NCI-H1436 treated with DMSO at 0.1 percent for 48 hours (cell line): ENCODE data around the gene SEC24A.
A peak's percentile ranks its signal among the peaks of the same experiment; 100 is the strongest.
"Not testable (repeated sequence)": the region's sequence is repeated elsewhere in the genome, so short reads cannot be mapped to it uniquely, and the experiment has no call there.

ENCODE experiments used
- DNase-seq: peaks from one replicate; lab custom pipeline; 2025; lab: John Stamatoyannopoulos, UW

The SEC24A gene

DNA sequence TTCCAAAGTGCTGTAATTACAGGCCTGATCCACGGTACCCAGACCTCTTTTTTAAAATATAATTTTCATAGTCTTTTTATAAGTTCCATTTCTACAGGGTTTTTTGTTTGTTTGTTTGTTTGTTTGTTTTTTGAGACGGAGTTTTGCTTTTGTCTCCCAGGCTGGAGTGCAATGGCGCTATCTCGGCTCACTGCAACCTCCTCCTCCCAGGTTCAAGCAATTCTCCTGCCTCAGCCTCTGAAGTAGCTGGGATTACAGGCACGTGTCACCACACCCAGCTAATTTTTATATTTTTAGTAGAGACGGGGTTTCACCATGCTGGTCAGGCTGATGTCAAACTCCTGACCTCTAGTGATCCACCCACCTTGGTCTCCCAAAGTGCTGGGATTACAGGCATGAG, 2.1 kb downstream of the SEC24A start:
- DNase-seq: not testable (repeated sequence)

DNA sequence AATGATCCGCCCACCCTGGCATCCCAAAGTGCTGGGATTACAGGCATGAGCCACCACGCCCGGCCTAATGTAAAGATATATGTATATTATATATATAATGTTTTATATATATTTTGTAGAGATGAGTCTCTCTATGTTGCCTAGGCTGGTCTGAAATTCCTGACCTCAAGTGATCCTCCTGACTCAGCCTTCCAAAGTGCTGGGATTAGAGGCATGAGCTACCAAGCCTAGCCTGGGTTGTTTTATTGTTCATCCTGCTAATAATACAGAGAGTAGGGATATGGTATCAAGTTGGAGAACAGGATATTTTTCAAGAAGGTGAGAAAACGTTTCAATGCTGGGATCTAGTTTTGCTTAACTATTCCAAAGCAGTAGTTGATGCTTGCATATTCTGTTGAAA, 2.9 kb downstream of the SEC24A start:
- no peak for DNase-seq

DNA sequence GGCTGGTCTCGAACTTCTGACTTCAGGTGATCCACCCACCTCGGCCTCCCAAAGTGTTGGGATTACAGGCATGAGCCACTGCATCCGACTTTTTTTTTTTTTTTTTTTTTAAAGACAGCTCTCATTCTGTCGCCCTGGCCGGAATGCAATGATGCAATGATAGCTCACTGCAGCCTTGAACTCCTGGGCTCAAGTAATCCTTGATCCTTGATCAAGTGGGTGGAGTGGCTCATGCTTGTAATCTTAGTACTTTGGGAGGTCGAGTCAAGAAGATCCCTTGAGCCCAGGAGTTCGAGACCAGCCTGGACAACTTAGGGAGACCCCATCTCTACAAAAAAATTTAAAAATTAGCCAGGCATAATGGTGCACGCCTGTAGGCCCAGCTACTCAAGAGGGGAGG, 8.1 kb downstream of the SEC24A start:
- no peak for DNase-seq

DNA sequence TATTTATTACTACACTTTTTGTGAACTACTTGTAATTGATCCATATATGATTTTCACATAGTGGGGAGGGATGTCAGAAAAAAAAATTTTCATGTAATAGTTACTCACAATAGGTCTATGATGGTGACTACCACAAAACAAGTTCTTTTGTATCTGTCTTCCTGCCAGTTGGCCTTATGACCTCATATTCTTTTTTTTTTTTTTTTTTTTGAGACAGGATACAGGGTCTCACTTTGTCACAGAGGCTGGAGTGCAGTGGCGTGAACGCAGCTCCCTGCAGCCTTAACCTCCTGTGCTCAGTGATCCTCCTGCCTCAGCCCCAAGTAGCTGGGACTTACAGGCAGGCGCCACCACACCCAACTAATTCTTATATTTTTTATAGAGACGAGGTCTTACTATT, 10.9 kb downstream of the SEC24A start:
- no peak for DNase-seq

DNA sequence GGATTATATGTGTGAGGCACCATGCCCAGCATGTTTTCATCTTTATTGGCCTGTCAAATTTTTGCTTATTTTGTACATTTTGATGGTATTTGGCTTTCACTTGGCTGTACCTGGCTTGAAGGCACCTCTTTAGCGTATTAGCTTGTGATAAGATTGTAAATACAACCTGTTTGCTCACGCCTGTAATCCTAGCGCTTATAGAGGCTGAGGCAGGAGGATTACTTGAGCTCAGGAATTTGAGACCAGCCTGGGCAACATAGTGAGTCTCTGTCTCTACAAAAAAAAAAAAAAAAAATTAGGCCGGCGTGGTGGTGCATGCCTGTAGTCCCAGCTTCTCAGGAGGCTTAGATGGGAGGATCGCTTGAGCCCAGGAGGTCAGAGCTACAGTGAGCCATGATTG, 11.3 kb downstream of the SEC24A start:
- no peak for DNase-seq

DNA sequence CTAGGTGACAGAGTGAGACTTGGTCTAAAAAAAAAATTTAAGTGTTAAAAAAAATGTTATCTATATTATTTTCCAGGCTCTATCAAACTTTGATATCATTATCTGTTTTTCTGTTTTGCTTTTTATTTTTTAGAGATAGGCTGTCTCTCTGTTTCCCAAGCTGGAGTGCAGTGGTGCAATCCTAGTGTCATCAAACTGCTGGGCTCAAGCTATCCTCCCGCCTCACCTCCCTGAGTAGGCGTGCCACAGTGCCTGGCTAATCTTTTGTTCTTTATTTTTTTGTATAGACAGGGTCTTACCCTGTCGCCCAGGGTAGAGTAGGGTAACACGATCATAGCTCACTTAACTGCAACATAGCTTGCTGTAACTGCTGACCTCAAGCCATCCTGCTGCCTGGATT, 14.4 kb downstream of the SEC24A start:
- no peak for DNase-seq

DNA sequence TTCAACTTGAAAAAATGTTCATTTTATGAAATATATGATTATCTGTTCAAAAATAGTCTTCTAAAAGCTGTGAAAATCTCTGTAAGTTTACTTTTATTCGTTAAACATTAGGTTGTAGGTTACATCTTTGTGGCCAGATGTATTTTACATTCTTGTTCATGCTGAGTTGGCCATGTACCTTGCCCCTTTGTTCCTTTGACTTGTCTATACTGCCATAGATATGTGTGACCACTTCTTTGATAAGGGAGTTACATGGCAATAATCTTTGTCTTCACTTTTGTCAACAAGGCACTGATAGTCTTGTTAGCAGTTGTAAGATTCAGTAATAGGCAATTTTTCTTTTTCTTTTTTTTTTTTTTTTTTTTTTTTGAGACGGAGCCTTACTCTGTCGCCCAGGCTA, 15.9 kb downstream of the SEC24A start:
- no peak for DNase-seq

DNA sequence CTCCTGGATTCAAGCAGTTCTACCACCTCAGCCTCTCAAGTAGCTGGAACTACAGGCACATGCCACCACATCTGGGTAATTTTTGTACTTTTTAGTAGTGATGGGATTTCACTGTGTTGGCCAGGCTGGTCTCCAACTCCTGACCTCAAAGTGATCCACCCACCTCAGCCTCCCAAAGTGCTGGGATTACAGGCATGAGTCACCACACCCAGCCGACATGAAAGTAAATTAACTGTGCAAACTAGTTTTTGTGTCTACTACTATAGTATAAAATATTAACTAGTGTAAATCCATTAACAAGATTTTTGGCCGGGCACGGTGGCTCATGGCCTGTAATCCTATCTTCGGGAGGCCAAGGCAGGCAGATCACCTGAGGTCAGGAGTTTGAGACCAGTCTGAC, 25.0 kb downstream of the SEC24A start:
- DNase-seq: not testable (repeated sequence)

DNA sequence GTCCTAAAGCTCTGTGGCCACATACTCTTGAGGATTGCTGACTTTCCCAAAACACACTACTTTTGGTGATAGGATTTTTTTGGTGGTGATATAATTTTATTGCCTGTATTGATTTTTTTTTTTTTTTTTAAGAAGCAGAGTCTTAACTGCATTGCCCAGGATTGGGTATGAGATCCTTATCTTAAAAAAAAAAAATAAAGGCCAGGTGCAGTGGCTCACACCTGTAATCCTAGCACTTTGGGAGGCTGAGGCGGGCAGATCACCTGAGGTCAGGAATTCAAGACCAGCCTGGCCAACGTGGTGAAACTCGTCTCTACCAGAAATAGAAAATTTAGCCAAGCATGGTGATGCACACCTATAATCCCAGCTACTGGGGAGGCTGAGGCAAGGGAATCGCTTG, 28.8 kb downstream of the SEC24A start:
- not testable (repeated sequence) for DNase-seq

DNA sequence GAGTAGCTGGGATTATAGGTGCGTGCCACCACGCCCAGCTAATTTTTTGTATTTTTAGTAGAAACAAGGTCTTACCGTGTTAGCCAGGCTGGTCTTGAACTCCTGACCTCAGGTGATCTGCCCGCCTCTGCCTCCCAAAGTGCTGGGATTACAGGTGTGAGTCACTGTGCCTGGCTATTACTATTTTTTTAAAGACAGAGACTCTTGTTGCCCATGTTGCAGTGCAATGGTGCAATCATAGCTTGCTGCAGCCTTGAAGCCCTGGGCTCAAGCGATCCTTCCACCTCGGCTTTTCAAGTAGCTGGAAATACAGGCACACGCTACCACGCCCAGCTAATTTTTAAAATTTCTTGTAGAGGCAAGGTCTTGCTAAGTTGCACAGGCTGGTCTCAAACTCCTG, 41.6 kb downstream of the SEC24A start:
- DNase-seq: not testable (repeated sequence)

DNA sequence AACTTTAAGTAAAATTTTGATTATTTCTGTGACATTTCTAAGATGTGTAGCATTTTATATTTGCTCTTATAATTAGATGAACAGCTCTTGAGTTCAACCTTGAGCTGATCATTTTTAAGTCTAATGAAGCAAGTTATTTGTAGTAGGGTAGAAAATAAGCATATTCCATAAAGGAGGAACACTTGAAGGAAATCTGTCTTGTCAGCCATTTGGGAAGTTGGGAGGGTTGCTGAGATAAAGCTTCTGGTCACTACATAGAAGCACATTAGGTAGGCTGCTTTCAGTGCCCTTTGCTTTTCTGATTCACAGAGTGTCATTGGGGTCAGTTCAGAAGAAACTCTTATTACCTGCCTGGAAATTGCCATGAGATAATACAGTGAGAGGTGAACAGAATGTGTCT, 44.1 kb downstream of the SEC24A start:
- DNase-seq: no peak

DNA sequence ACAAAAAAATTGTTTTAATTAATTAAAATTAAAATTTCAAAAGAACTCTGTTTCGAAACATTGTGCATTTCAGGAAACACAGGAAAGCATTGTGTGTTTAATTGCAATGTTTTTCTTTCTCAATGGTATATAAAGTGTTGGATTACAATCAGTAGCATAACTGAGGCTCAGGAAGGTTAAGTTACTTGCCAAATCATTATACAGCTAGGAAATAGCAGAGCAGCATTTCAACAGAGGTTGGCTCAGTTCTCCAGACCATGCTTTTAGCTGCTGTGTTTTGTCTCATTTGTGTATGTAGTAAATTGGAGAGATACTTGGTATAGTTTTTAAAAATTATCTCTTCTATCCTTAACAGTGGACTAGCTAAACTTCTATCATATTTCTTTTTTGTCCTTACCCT, 59.7 kb downstream of the SEC24A start:
- DNase-seq: no peak

DNA sequence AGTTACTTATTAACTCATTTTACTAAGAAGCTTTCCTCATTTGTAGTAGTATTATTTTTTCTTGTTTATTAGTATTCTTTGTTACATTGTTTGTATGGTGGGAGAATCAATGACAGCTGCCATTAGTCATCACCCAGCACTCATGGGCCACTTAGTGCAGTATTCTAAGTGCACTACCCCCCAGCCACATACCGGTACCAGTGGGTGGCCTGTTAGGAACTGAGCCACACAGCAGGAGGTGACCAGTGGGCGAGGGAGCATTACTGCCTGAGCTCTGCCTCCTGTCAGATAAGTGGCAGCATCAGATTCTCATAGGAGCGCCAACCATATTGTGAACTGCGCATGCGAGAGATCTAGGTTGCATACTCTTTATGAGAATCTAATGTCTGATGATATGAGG, 65.5 kb downstream of the SEC24A start:
- no peak for DNase-seq

DNA sequence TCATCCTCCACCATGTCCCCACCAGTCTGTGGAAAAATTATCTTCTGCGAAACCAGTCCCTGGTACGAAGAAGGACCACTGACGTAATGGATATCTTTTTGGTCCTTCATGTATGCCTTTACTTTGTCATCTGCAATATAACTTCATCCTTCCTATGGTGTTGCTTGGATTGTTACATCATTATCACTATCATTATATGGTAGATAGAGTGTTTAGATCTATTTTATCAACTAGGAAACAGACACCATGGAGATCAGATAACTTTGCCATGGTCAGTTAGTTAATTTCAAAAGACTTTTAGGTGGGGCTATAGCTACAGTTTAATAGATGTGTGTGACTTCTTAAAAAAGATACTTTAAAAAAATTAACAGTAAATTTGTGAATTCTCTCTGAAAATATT, 66.0 kb downstream of the SEC24A start:
- no peak for DNase-seq

DNA sequence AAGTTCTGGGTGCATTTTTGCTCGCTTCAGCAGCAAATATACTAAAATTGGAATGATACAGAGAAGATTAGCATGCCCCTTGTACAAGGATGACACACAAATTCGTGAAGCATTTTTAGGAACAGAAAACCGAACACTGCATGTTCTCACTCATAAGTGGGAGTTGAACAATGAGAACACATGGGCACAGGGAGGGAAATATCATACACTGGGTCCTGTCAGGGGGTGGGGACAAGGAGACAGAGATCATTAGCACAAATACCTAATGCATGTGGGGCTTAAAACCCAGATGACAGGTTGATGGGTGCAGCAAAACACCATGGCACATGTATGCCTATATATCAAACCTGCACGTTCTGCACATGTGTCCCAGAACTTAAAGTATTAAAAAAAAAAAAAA, 66.9 kb downstream of the SEC24A start:
- DNase-seq: not testable (repeated sequence)

DNA sequence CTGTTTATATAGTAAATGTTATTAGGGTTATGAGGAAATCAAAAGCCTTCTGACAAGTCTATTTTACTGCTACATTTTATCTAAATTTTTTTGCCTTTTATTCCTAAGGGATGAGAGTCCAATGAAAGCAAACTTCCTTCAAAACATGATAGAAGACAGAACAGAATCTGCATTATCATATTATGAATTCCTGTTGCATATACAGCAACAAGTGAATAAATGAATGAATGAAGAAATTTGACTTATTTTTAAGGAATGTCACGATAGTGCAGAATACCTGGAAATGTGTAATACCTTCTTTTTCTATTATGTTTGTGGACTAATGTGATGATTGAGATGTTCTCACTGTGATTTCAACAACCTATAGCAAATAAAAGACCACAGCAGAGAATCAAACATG, 76.3 kb downstream of the SEC24A start:
- DNase-seq: no peak

DNA sequence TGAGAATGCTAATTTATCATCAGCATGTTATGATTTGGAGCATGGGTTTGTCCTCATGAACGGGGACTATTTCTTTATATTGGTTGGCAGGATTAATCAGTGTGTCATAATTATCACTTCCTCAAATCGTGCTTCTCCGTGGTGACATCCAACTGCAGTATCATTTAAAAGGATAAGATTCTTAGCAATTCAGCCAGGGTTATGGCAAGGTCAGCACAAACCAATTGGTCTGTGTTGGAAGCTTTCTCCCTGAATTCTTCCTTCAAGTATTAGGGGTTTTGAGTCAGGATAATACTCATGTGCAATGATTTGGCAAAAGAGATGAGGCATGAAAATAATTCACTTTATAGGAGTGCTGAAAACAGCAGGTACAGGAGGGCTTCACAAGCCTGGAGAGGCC, 84.2 kb downstream of the SEC24A start:
- DNase-seq: no peak

DNA sequence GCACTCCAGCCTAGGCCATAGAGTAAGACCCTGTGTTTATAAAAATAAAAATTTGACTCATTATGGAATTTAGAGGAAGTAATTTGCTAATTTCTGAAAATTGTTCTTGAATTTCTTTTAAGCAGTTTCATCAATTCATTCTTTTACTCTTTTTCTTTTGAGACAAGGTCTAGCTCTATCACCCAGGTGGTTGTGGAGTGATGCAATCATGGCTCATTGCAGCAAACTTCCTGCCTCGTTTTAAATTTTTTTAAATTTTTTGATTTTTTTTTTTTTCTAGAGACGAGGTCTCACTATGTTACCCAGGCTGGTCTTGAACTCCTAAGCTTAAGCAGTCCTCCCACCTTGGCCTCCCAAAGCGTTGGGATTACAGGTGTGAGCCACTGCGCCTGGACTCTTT, 86.7 kb downstream of the SEC24A start:
- DNase-seq: no peak

DNA sequence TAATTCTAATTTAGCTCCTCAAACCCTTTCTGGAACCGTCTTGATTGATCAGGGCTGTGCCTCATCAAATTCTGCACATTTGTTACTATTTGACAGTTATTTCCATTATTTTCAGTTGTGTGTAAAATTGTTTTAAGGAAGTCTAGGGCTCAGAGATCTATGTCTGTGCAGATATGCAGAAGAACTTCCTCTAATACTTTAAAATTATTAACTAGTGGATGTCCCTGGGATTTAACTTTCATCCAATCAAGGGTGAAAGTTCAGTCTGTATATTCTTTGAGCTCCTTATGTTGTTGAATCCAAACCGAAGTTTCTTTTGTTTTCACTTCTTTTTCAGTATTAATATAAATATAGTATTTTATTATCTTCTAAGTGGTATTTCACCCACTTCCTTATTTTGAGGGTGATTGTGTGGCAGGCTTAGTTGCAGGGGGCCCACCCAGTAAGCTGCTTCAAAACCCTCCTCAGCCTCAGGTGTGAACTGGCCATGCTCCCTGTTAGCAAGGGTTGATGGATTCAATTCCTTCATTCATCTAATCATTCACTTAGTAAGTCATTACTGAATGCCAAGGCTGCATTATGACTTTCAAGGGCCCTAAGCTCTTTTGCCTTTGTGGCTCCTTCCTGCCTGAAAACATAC, 87.7 kb downstream of the SEC24A start:
- DNase-seq: no peak

DNA sequence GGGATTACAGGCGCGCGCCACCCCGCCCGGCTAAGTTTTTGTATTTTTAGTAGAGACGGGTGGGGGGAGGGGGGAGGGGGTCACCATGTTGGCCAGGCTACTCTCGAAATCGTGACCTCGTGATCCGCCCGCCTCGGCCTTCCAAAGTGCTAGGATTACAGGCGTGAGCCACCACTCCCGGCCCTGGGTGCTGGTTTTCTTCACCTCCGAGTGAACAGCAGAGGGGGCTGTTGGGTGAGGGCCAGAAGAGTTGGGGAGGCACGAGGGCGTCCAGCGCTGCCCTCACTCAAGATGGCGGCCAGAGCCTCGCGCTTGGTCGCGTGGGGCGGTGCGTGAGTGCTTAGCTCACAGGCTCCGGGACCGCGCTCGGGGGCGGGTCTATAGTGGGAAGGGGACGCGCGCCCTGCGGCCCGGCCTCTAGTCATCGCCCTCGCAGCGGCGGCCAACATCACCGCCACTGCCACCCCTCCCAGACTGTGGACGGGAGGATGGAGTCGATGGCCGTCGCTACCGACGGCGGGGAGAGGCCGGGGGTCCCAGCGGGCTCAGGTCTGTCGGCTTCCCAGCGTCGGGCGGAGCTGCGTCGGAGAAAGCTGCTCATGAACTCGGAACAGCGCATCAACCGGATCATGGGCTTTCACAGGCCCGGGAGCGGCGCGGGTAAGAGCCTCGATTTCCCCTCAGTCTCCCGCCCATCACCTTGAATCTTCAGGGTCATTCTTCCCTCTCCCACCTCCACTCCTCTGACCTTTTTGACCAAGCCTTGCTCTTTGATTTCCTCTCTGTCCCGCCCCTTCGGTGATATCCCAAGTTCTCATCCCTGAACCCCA, 89.8 kb downstream of the SEC24A start, which contains the start of gene CAMLG:
TSS of gene CAMLG (plus strand) at position 416 of the 830 bp plus-strand sequence. CDS start at position 489, 73 bp downstream.
- DNase-seq: peak; percentile 87

DNA sequence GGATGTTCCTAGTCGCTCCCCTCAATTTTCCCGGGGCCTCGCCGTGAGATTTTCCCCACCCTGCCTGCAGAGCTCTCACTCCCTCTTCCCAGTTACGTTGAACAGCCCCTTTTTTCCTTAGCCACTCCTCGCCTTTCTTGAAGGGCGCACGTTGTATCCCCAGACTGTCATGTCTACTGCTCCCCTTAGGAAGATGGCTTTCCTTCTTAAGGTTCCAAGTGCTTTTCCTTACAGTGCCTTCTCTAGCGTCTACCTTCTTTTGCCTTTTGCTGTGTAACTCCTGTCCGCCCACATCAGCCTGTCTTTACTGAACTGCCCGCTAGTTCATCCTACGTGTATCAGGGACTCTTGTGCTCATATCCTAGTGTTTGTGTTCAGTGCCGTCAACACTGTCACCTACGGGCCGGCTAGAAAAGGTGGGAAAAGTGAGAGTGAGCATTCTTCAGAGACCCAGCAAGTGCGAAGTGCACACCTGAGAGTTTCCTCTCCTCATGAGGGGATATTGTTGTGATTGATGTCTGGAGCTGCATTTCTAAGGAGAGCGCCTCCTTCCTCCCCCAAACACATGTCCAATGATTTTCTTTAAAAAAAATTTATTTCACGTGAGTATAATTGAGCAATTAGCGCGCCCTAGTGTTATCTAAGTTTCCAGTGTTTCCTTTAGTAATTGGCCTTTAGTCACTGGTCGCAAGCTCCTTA, 90.5 kb downstream of the SEC24A start:
- DNase-seq: no peak

DNA sequence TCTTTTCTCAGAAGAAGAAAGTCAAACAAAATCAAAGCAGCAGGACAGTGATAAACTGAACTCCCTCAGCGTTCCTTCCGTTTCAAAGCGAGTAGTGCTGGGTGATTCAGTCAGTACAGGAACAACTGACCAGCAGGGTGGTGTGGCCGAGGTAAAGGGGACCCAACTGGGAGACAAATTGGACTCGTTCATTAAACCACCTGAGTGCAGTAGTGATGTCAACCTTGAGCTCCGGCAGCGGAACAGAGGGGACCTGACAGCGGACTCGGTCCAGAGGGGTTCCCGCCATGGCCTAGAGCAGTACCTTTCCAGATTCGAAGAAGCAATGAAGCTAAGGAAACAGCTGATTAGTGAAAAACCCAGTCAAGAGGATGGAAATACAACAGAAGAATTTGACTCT, 92.5 kb downstream of the SEC24A start:
- DNase-seq: no peak

DNA sequence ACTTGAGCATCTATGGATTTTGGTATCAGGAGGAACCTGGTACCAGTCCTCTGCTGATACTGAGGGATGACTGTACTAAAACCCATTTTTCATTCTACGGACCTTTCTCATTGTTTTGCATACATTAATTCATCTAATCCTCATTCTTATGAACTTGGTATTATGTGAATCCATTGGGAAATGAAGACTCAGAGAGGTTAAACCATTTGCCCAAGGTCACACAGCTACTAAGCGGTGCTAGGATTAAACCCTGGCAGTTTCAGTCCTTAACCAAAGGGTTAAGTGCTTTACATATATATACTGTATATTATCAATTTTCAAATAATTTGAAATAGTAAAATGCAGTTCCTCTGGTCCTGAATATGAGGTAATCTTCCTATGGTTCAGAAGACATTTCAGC, 93.5 kb downstream of the SEC24A start:
- no peak for DNase-seq
